H1 (cell line): ENCODE data around the gene SPTBN5. TPM values are rescaled to one million over a fixed set of nuclear protein-coding genes. Genes with fewer than 3 reads are reported as not detected.

ENCODE experiments used
- CTCF ChIA-PET: fragments of 300-600 bp; sonication (Branson Sonifier 250); formaldehyde crosslinking; loops from one replicate; lab custom pipeline; 2021; ENCODE audit not compliant: partially characterized antibody; lab: Charles Lee
- POLR2A ChIA-PET: fragments of 300-600 bp; sonication (Branson Sonifier 250); formaldehyde crosslinking; loops from one replicate; lab custom pipeline; 2021; ENCODE audit warnings: inconsistent platforms; ENCODE audit not compliant: partially characterized antibody; lab: Charles Lee
- DNase-seq, 2 experiments: peaks; one replicate each; pipeline versions ENCODE4 v3.0.0 to v3.0.0-alpha.2; 2010 to 2022; ENCODE audit warnings: low spot score in 2 of 2, low read depth in 1 of 2, mixed read lengths in 1 of 2
- FAIRE-seq: peaks from 2 replicates; lab custom pipeline; 2011; peaks lifted over from hg19 to GRCh38; lab: Jason Lieb, UNC
- H2AFZ ChIP-seq: 2 replicates; pipeline ENCODE4 v1.8.1; 2012; ENCODE audit warnings: low read length, inconsistent platforms
- H2AK5ac ChIP-seq: 2 replicates; pipeline ENCODE4 v1.6.1; 2013; ENCODE audit warnings: low read depth, low read length
- H2BK120ac ChIP-seq: replicated peaks from 2 replicates; pipeline ENCODE3; 2013; ENCODE audit warnings: low read depth, low read length, inconsistent platforms
- H2BK12ac ChIP-seq: 2 replicates; pipeline ENCODE4 v1.6.1; 2013; ENCODE audit warnings: low read depth, low read length
- H2BK15ac ChIP-seq: 2 replicates; pipeline ENCODE4 v1.6.1; 2013; ENCODE audit warnings: low read length
- H2BK20ac ChIP-seq: 2 replicates; pipeline ENCODE4 v1.6.1; 2013; ENCODE audit warnings: low read length
- H2BK5ac ChIP-seq: 2 replicates; pipeline ENCODE4 v1.6.1; 2013; ENCODE audit warnings: low read depth, low read length
- H3K14ac ChIP-seq: 2 replicates; pipeline ENCODE4 v1.6.1; 2013; ENCODE audit warnings: inconsistent platforms; ENCODE audit not compliant: insufficient read length
- H3K18ac ChIP-seq: 2 replicates; pipeline ENCODE4 v1.6.1; 2013; ENCODE audit warnings: low read length; ENCODE audit errors: extremely low read depth
- H3K23ac ChIP-seq: 2 replicates; pipeline ENCODE4 v1.6.1; 2013; ENCODE audit warnings: inconsistent platforms; ENCODE audit not compliant: insufficient read length
- H3K23me2 ChIP-seq: 2 replicates; pipeline ENCODE4 v1.6.1; 2013; ENCODE audit warnings: low read depth, low read length
- H3K27ac ChIP-seq: 2 replicates; pipeline ENCODE4 v1.6.1; 2011; ENCODE audit warnings: low read depth, low read length, inconsistent platforms
- H3K27me3 ChIP-seq, 4 experiments: replicated peaks in 1 of 4; 1 replicate in 1 of 4; 2 replicates in 3 of 4; pipeline versions ENCODE4 v1.6.1 to v1.8.1; 2011 to 2013; ENCODE audit warnings: low read length in 3 of 4, mild to moderate bottlenecking in 3 of 4, inconsistent platforms in 2 of 4, mixed read lengths in 2 of 4, moderate library complexity in 1 of 4; ENCODE audit not compliant: control insufficient read depth in 3 of 4, insufficient read depth in 3 of 4; ENCODE audit errors: extremely low read depth in 1 of 4
- H3K36me3 ChIP-seq, 4 experiments: 2 replicates each; pipeline versions ENCODE4 v1.6.1 to v1.8.1; 2011 to 2013; ENCODE audit warnings: mild to moderate bottlenecking in 4 of 4, low read length in 3 of 4, moderate library complexity in 2 of 4, control low read depth in 1 of 4, inconsistent platforms in 1 of 4; ENCODE audit not compliant: insufficient read depth in 4 of 4, control insufficient read depth in 2 of 4
- H3K4ac ChIP-seq: replicated peaks from 2 replicates; pipeline ENCODE3; 2013; ENCODE audit warnings: low read length, low read depth, mixed read lengths, inconsistent platforms; ENCODE audit not compliant: insufficient read length
- H3K4me1 ChIP-seq, 4 experiments: replicated peaks in 1 of 4; 1 replicate in 1 of 4; 2 replicates in 3 of 4; pipeline versions ENCODE4 v1.6.1 to v1.8.1; 2011 to 2013; ENCODE audit warnings: low read length in 3 of 4, inconsistent platforms in 2 of 4, mixed read lengths in 1 of 4; ENCODE audit not compliant: insufficient read depth in 4 of 4, control insufficient read depth in 3 of 4
- H3K4me2 ChIP-seq, 2 experiments: 2 replicates each; pipeline versions ENCODE4 v1.6.1 to v1.8.1; 2011 to 2013; ENCODE audit warnings: low read depth in 2 of 2, low read length in 2 of 2, control low read depth in 1 of 2, inconsistent platforms in 1 of 2, mild to moderate bottlenecking in 1 of 2; ENCODE audit not compliant: insufficient read depth in 1 of 2
- H3K4me3 ChIP-seq, 4 experiments: fragments of 200-600, 300-600 bp in 1 of 4; sonication (generic), shearing (Covaris generic), sonication (Bioruptor Twin) in 1 of 4; 2 replicates each; pipeline versions ENCODE4 v1.5.1 to v1.8.1; 2011 to 2016; ENCODE audit warnings: low read length in 4 of 4, low read depth in 3 of 4, control low read depth in 2 of 4, inconsistent platforms in 2 of 4, mild to moderate bottlenecking in 2 of 4, mixed read lengths in 1 of 4, moderate library complexity in 1 of 4; ENCODE audit not compliant: insufficient read depth in 2 of 4; ENCODE audit errors: extremely low read depth in 1 of 4
- H3K56ac ChIP-seq: replicated peaks from 2 replicates; pipeline ENCODE3; 2013; ENCODE audit warnings: low read depth, mild to moderate bottlenecking, mixed read lengths, low read length, inconsistent platforms; ENCODE audit not compliant: insufficient read length
- H3K79me1 ChIP-seq: 2 replicates; pipeline ENCODE4 v1.6.1; 2013; ENCODE audit warnings: low read depth, low read length, control low read depth
- H3K79me2 ChIP-seq, 2 experiments: 2 replicates each; pipeline versions ENCODE4 v1.6.1 to v1.8.1; 2012 to 2013; ENCODE audit warnings: low read length in 2 of 2, mild to moderate bottlenecking in 2 of 2, inconsistent platforms in 1 of 2; ENCODE audit not compliant: insufficient read depth in 2 of 2, control insufficient read depth in 1 of 2
- H3K9ac ChIP-seq, 4 experiments: replicated peaks in 1 of 4; 1 replicate in 1 of 4; 2 replicates in 3 of 4; pipeline versions ENCODE4 v1.6.1 to v1.8.1; 2011 to 2013; ENCODE audit warnings: low read depth in 3 of 4, low read length in 3 of 4, control low read depth in 2 of 4, mild to moderate bottlenecking in 2 of 4, moderate library complexity in 2 of 4, inconsistent platforms in 1 of 4; ENCODE audit errors: extremely low read depth in 1 of 4
- H3K9me3 ChIP-seq, 2 experiments: 2 replicates each; pipeline versions ENCODE4 v1.6.1 to v1.8.1; 2012 to 2013; ENCODE audit warnings: mild to moderate bottlenecking in 2 of 2, moderate library complexity in 2 of 2, control low read depth in 1 of 2, inconsistent platforms in 1 of 2, low read depth in 1 of 2, low read length in 1 of 2, mixed read lengths in 1 of 2; ENCODE audit not compliant: insufficient read depth in 2 of 2
- H4K20me1 ChIP-seq, 2 experiments: replicated peaks in 1 of 2; 2 replicates each; pipeline versions ENCODE3 to v1.8.1; 2011 to 2013; ENCODE audit warnings: inconsistent platforms in 2 of 2, low read length in 2 of 2, mild to moderate bottlenecking in 1 of 2; ENCODE audit not compliant: insufficient read depth in 2 of 2, control insufficient read depth in 1 of 2
- H4K5ac ChIP-seq: 2 replicates; pipeline ENCODE4 v1.6.1; 2013; ENCODE audit warnings: low read length, low read depth, mixed read lengths, inconsistent platforms; ENCODE audit not compliant: insufficient read length
- H4K8ac ChIP-seq: 2 replicates; pipeline ENCODE4 v1.8.0; 2013; ENCODE audit warnings: mild to moderate bottlenecking, moderate library complexity, low read length, inconsistent platforms; ENCODE audit not compliant: insufficient read depth; ENCODE audit errors: extremely low read depth
- H4K91ac ChIP-seq: replicated peaks from 2 replicates; pipeline ENCODE3; 2013; ENCODE audit warnings: low read length, mixed read lengths, inconsistent platforms; ENCODE audit not compliant: insufficient read length
- CEBPB ChIP-seq: IDR thresholded peaks from 2 replicates; pipeline ENCODE4 v1.6.1; 2012; ENCODE audit warnings: low read depth, low read length
- CREB1 ChIP-seq: IDR thresholded peaks from 2 replicates; pipeline ENCODE4 v1.6.1; 2012; ENCODE audit warnings: inconsistent platforms
- EGR1 ChIP-seq: IDR thresholded peaks from 2 replicates; pipeline ENCODE4 v1.6.1; 2011; ENCODE audit warnings: low read depth, low read length, borderline replicate concordance
- EZH2 ChIP-seq: fragments of 200-600 bp; sonication (generic); IDR thresholded peaks from 2 replicates; pipeline ENCODE4 v1.7.1; 2012; ENCODE audit warnings: low read depth, mild to moderate bottlenecking, moderate library complexity, low read length, inconsistent platforms; ENCODE audit not compliant: severe bottlenecking
- HDAC2 ChIP-seq, 2 experiments: fragments of 300-600 bp in 1 of 2; sonication (generic) in 1 of 2; IDR thresholded peaks; 2 replicates each; pipeline ENCODE4 v1.6.1; 2011 to 2012; ENCODE audit warnings: low read depth in 2 of 2, low read length in 2 of 2, mild to moderate bottlenecking in 2 of 2, moderate library complexity in 2 of 2, borderline replicate concordance in 1 of 2, inconsistent platforms in 1 of 2
- PHF8 ChIP-seq: fragments of 200-600 bp; sonication (generic); conservative IDR thresholded peaks from 2 replicates; pipeline ENCODE4 v1.7.1; 2012; ENCODE audit warnings: low read depth, mild to moderate bottlenecking, inconsistent platforms, low read length, moderate library complexity
- SIX5 ChIP-seq: IDR thresholded peaks from 2 replicates; pipeline ENCODE4 v1.6.1; 2011; ENCODE audit warnings: mild to moderate bottlenecking, low read depth, low read length
- TCF12 ChIP-seq: IDR thresholded peaks from 2 replicates; pipeline ENCODE4 v1.6.1; 2011; ENCODE audit warnings: low read depth, mild to moderate bottlenecking, low read length
- TEAD4 ChIP-seq: IDR thresholded peaks from 2 replicates; pipeline ENCODE4 v1.6.1; 2012; ENCODE audit warnings: low read depth, low read length, inconsistent platforms, mixed read lengths
- WGBS, 2 experiments: shearing (Covaris generic) in 1 of 2; methylation state at CpG; one replicate each; pipeline versions ENCODE4 v1.1.6 to v1.1.7; 2013 to 2015; ENCODE audit warnings: low lambda C conversion rate in 2 of 2, mixed read lengths in 2 of 2, inconsistent platforms in 1 of 2, low coverage in 1 of 2, missing lambda C conversion rate in 1 of 2; ENCODE audit not compliant: insufficient replicate concordance in 2 of 2, insufficient coverage in 1 of 2, insufficient read length in 1 of 2; ENCODE audit errors: extremely low coverage in 1 of 2, missing lambda C conversion rate in 1 of 2; 5-methylcytosine and 5-hydroxymethylcytosine counted together
- polyA plus RNA-seq, 7 experiments: library from polyadenylated mRNA; depleted of rRNA in 3 of 7; stranded (reverse) in 5 of 7; unstranded in 2 of 7; fragments of >200 nt in 5 of 7; fragments of 200-250 nt in 2 of 7; gene quantifications; 1 replicate in 5 of 7; 2 replicates in 1 of 7; 4 replicates in 1 of 7; pipeline versions ENCODE4 v1.2.1 to v1.2.3, GENCODE V29; 2011 to 2013; ENCODE audit warnings: missing spikeins in 2 of 7, mixed read lengths in 2 of 7
- total RNA-seq: library from RNA; stranded (reverse); fragmentation: NEBNext Ultra II Directional; extraction: Animal tissue kit (Norgen Biotek cat#: 25700); gene quantifications from 2 replicates; pipeline ENCODE4 v1.2.1, GENCODE V29; 2021
- TF ChIP-seq, protein P1 (sequence below): IDR thresholded peaks from 2 replicates; pipeline ENCODE4 v1.6.1; 2012; ENCODE audit warnings: low read length, inconsistent platforms
- TF ChIP-seq, protein P2 (sequence below): IDR thresholded peaks from 2 replicates; pipeline ENCODE4 v1.6.1; 2011; ENCODE audit warnings: low read length, improper control_type of control experiment

Gene SPTBN5
- total and polyA plus RNA-seq, 2 of the 8 experiments (the other 6 are each of a cell fraction or from before 2014, with no cell fraction given) = 0.32 to 0.84 TPM

DNA sequence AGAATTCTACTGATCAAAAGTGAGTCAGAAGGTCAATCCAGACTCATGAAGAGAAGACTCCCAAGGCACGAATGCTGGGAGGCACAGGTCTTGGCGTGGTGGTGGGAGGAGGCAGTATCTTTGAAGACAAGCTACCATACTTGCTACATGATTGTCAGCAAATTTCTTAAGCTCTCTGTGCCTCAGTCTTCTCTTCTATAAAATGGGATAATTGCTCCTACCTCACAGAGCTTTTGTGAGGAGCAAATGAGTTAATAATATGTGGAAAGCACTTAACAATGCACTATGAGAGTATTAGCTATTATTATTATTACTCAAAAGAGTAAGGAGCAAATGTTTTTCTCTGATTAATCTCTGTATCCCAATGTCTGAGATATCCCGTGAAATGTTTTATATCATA is 42.3 kb upstream of the SPTBN5 start:
- H3K9me3 ChIP-seq = no peaks in the 10 kb centered on the region
- H2BK20ac ChIP-seq = no peak overlapping the region
- H3K79me1 ChIP-seq = peaks cover 6% of the 10 kb centered on the region
- no peak overlapping the region for H3K4ac ChIP-seq
- H3K9ac ChIP-seq = no peak overlapping the region
- no peak overlapping the region for H4K5ac ChIP-seq
- no peak overlapping the region for H2AFZ ChIP-seq
- no peak overlapping the region for H2BK120ac ChIP-seq
- no peak overlapping the region for H3K23ac ChIP-seq
- no peak overlapping the region for H3K14ac ChIP-seq
- no peak overlapping the region for H2BK5ac ChIP-seq
- POLR2A ChIA-PET = no interaction called here
- H3K4me3 ChIP-seq = no peak overlapping the region
- no peak for FAIRE-seq
- no peak overlapping the region for H2BK15ac ChIP-seq
- no peak overlapping the region for H4K91ac ChIP-seq
- no peak overlapping the region for H3K56ac ChIP-seq
- no peak overlapping the region for H3K27ac ChIP-seq
- no peak overlapping the region for H2BK12ac ChIP-seq
- H3K18ac ChIP-seq = no peak overlapping the region
- no peaks in the 10 kb centered on the region for H3K79me2 ChIP-seq
- no peaks in the 10 kb centered on the region for H3K23me2 ChIP-seq
- no peak overlapping the region for H3K4me2 ChIP-seq
- 88% methylated on average over 3 of the region's 3 CpGs; no CpG with 5 or more reads in 1 of the 2 experiments for WGBS, 2 experiments
- DNase-seq = no peak
- H3K4me1 ChIP-seq = peaks cover 4 to 9% (median 6%) of the 10 kb centered on the region in 4 experiments
- H2AK5ac ChIP-seq = no peak overlapping the region
- H3K27me3 ChIP-seq = no peaks in the 10 kb centered on the region
- CTCF ChIA-PET = interaction anchor here (0.5 to 1.0 kb wide), 3 partner anchors 16 to 268 kb away, joined by 3 read pairs; no protein-coding TSS in a partner anchor
- peaks cover 0 to 10% (median 6%) of the 10 kb centered on the region in 4 experiments; a peak in 6 of 8 replicates for H3K36me3 ChIP-seq
- no peak for TF ChIP-seq CREB1
- no peak for TF ChIP-seq TCF12
- no peak for TF ChIP-seq TEAD4
- no peak for TF ChIP-seq PHF8
- no peak for TF ChIP-seq EZH2
- no peak for TF ChIP-seq CEBPB
- TF ChIP-seq SIX5 = no peak
- TF ChIP-seq HDAC2 (IDR thresholded peaks at IDR 0.05; ENCODE audit: borderline replicate concordance in 1 of 2, low read depth in 2 of 2, low read length in 2 of 2) = no peak
- TF ChIP-seq, protein P1, sequence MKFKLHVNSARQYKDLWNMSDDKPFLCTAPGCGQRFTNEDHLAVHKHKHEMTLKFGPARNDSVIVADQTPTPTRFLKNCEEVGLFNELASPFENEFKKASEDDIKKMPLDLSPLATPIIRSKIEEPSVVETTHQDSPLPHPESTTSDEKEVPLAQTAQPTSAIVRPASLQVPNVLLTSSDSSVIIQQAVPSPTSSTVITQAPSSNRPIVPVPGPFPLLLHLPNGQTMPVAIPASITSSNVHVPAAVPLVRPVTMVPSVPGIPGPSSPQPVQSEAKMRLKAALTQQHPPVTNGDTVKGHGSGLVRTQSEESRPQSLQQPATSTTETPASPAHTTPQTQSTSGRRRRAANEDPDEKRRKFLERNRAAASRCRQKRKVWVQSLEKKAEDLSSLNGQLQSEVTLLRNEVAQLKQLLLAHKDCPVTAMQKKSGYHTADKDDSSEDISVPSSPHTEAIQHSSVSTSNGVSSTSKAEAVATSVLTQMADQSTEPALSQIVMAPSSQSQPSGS = no peak
- TF ChIP-seq EGR1 = no peak
- TF ChIP-seq, protein P2, sequence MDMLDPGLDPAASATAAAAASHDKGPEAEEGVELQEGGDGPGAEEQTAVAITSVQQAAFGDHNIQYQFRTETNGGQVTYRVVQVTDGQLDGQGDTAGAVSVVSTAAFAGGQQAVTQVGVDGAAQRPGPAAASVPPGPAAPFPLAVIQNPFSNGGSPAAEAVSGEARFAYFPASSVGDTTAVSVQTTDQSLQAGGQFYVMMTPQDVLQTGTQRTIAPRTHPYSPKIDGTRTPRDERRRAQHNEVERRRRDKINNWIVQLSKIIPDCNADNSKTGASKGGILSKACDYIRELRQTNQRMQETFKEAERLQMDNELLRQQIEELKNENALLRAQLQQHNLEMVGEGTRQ = no peak
- peaks cover 0 to 6% of the 10 kb centered on the region in 2 experiments for H4K20me1 ChIP-seq
- H4K8ac ChIP-seq = no peak overlapping the region
